Fibroblast of villous mesenchyme (primary cell): ENCODE data around the gene CAPN8. TPM values are rescaled to one million over a fixed set of nuclear protein-coding genes. Genes with fewer than 3 reads are reported as not detected.

Experiments used
- DNase-seq: peaks from one replicate; pipeline ENCODE4 v3.0.0-alpha.2; 2010; ENCODE audit warnings: low read depth
- H3K4me3 ChIP-seq: 2 replicates; pipeline ENCODE4 v1.5.1; 2011; ENCODE audit warnings: low read depth, mild to moderate bottlenecking, low read length
- total RNA-seq: library from RNA; depleted of rRNA; stranded (reverse); fragments of >200 nt; gene quantifications from 2 replicates; pipeline ENCODE4 v1.2.3, GENCODE V29; 2012
- TF ChIP-seq, protein P1 (sequence below): IDR thresholded peaks from 2 replicates; pipeline ENCODE4 v1.5.1; 2012; ENCODE audit warnings: low read depth, mild to moderate bottlenecking, low read length; ENCODE audit not compliant: insufficient read depth

CAPN8 gene
- total RNA-seq, 1 donor, result not detected

- TF ChIP-seq, protein P1, sequence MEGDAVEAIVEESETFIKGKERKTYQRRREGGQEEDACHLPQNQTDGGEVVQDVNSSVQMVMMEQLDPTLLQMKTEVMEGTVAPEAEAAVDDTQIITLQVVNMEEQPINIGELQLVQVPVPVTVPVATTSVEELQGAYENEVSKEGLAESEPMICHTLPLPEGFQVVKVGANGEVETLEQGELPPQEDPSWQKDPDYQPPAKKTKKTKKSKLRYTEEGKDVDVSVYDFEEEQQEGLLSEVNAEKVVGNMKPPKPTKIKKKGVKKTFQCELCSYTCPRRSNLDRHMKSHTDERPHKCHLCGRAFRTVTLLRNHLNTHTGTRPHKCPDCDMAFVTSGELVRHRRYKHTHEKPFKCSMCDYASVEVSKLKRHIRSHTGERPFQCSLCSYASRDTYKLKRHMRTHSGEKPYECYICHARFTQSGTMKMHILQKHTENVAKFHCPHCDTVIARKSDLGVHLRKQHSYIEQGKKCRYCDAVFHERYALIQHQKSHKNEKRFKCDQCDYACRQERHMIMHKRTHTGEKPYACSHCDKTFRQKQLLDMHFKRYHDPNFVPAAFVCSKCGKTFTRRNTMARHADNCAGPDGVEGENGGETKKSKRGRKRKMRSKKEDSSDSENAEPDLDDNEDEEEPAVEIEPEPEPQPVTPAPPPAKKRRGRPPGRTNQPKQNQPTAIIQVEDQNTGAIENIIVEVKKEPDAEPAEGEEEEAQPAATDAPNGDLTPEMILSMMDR, result no peak
Measured at GRCh38 chr1:223711747-223712193, 46.3 kb upstream of the CAPN8 start.

GRCh38 chr1:223711173-223711572, 45.7 kb upstream of the CAPN8 start:
- H3K4me3 ChIP-seq, result no peak overlapping the region
- TF ChIP-seq, protein P1, result no peak
- no peak for DNase-seq

More at GRCh38 chr1:223711747-223712193, 46.3 kb upstream of the CAPN8 start:
- DNase-seq, result no peak
- peak overlapping the region; percentile 32 for H3K4me3 ChIP-seq

DNA sequence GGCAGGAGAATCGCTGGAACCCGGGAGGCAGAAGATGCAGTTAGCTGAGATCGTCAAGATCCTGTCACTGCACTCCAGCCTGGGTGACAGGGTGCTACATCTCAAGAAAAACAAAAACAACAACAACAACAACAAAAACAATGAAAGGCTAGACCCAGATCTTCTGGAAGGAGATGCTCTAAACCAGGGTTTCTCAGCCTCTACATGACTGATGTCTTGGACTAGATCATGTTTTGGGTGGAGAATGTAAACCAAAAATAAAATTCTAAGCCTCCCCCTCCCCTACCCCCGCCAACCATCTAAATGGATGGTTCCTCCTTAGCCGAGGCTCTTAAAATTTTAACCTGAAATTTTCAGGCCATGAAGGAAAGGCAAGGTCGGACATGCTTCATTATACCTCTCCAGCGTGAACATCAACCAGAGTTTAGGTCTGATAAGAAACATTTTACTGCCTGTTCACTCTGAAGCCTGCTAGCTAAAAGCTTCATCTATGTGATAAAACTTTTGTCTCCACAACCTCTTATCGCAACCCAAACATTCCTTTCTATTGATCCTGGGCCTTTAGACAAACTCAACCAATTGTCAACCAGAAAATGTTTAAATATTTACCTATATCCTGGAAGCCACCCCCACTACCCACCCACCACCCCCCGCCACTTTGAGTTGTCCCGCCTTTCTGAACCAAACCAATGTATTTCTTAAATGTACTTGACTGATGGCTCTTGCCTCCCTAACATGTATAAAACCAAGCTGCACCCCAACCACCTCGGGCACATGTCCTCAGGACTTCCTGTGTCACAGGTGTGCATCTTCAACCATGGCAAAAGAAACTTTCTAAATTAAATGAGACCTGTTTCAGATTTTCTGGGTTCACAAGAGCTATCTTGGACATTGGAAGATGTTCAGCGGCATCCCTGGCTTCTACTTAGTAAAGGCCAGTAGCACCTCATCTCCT, 45.0 kb upstream of the CAPN8 start:
- H3K4me3 ChIP-seq, result no peak overlapping the region
- TF ChIP-seq, protein P1, result no peak
- DNase-seq, result no peak

GRCh38 chr1:223709598-223709997, 44.1 kb upstream of the CAPN8 start:
- H3K4me3 ChIP-seq, result no peak overlapping the region
- DNase-seq, result peak; percentile 51
- TF ChIP-seq, protein P1, result peak; percentile 67

DNA sequence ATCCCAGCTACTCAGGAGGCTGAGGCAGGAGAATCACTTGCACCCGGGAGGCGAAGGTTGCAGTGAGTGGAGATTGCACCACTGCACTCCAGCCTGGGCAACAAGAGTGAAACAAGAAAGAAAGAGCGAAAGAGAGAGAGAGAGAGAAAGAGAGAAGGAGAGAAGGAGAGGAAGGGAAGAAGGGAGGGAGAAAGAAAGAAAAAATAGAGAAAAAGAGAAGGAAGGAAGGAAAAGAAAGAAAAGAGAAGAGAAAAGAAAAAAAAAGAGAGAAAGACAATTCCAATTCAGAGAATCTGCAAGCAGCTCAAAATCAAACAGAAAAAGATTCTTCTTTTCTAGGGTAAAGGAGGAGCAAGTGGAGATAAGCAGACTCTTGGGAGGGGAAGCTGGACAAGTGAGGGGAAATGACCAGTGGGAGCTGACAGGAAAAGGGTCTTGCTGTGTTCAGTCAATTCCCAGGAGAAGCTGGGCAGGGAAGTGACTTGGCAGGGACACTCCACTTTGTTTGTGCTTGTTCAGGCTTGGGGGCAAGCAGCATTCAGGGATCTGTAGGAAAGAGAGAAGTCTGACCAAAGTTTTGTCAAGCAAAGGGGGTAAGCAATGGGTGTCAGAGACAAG, 43.3 kb upstream of the CAPN8 start:
- H3K4me3 ChIP-seq, result no peak overlapping the region
- DNase-seq, result no peak
- TF ChIP-seq, protein P1, result no peak

- TF ChIP-seq, protein P1, result peak; percentile 17
- H3K4me3 ChIP-seq, result peak overlapping the region; percentile 24
- DNase-seq, result no peak
Measured at GRCh38 chr1:223708001-223708359, 42.5 kb upstream of the CAPN8 start.
